Neural progenitor cell (in vitro differentiated cells): Measurements from ENCODE around the gene TBL2. TPM values are rescaled to one million over a fixed set of nuclear protein-coding genes. Genes with fewer than 3 reads are reported as not detected.

Source experiments
- DNase-seq: peaks from one replicate; pipeline ENCODE4 v3.0.0-alpha.2; 2016; ENCODE audit warnings: low spot score
- H2AFZ ChIP-seq: fragments of 200-600 bp; sonication (generic); replicated peaks from 2 replicates; pipeline ENCODE4 v1.6.1; 2016; ENCODE audit warnings: antibody characterized with exemption
- H3F3A ChIP-seq: fragments of 200-600 bp; sonication (generic); 2 replicates; pipeline ENCODE4 v1.6.1; 2016; ENCODE audit warnings: antibody characterized with exemption, low read depth
- H3K27ac ChIP-seq: fragments of 200-600 bp; sonication (generic); 2 replicates; pipeline ENCODE4 v1.5.1; 2016; ENCODE audit warnings: mild to moderate bottlenecking
- H3K27me3 ChIP-seq: fragments of 200-600 bp; sonication (generic); 2 replicates; pipeline ENCODE4 v1.6.1; 2016; ENCODE audit warnings: mild to moderate bottlenecking, moderate library complexity
- H3K36me3 ChIP-seq: fragments of 200-600 bp; sonication (generic); 2 replicates; pipeline ENCODE4 v1.5.1; 2016
- H3K4me1 ChIP-seq: fragments of 200-600 bp; sonication (generic); 2 replicates; pipeline ENCODE4 v1.6.1; 2016; ENCODE audit warnings: mixed run types
- H3K4me2 ChIP-seq: fragments of 200-600 bp; sonication (generic); 2 replicates; pipeline ENCODE4 v1.6.1; 2016
- H3K4me3 ChIP-seq: fragments of 200-600 bp; sonication (generic); 2 replicates; pipeline ENCODE4 v1.5.1; 2016
- H3K79me2 ChIP-seq: fragments of 200-600 bp; sonication (generic); 2 replicates; pipeline ENCODE4 v1.6.1; 2016; ENCODE audit warnings: low read depth
- H3K9ac ChIP-seq: fragments of 200-600 bp; sonication (generic); 2 replicates; pipeline ENCODE4 v1.6.1; 2016
- H3K9me3 ChIP-seq: fragments of 200-600 bp; sonication (generic); 2 replicates; pipeline ENCODE4 v1.5.1; 2016; ENCODE audit warnings: low read depth
- H4K20me1 ChIP-seq: fragments of 200-600 bp; sonication (generic); 2 replicates; pipeline ENCODE4 v1.6.1; 2016; ENCODE audit warnings: low read depth
- H3K27ac Mint-ChIP-seq: 3 replicates; pipeline ENCODE4 v1.8.0; 2021; ENCODE audit warnings: mixed read lengths
- H3K27me3 Mint-ChIP-seq: 2 replicates; pipeline ENCODE4 v1.8.0; 2022; ENCODE audit warnings: low read depth, mild to moderate bottlenecking, inconsistent platforms, moderate library complexity, mixed read lengths; ENCODE audit not compliant: insufficient read depth
- H3K36me3 Mint-ChIP-seq: 3 replicates; pipeline ENCODE4 v1.8.0; 2021; ENCODE audit warnings: mixed read lengths
- H3K4me1 Mint-ChIP-seq: 3 replicates; pipeline ENCODE4 v1.8.0; 2021; ENCODE audit warnings: mixed read lengths
- H3K4me3 Mint-ChIP-seq: 3 replicates; pipeline ENCODE4 v1.8.0; 2021; ENCODE audit warnings: mild to moderate bottlenecking, moderate library complexity, mixed read lengths
- H3K9me3 Mint-ChIP-seq: 3 replicates; pipeline ENCODE4 v1.8.0; 2020; ENCODE audit warnings: mixed read lengths
- CTCF ChIP-seq: fragments of 200-600 bp; sonication (generic); IDR thresholded peaks from 2 replicates; pipeline ENCODE4 v1.5.1; 2017; ENCODE audit warnings: antibody characterized with exemption, mild to moderate bottlenecking
- EZH2 ChIP-seq: fragments of 200-600 bp; sonication (generic); IDR thresholded peaks from 2 replicates; pipeline ENCODE4 v1.6.1; 2017; ENCODE audit warnings: antibody characterized with exemption, mild to moderate bottlenecking, moderate library complexity
- EZH2phosphoT487 ChIP-seq: fragments of 200-600 bp; sonication (generic); IDR thresholded peaks from 2 replicates; pipeline ENCODE4 v1.6.1; 2017; ENCODE audit warnings: antibody characterized with exemption
- total RNA-seq: library from RNA; depleted of rRNA; stranded (reverse); fragments of >200 nt; gene quantifications from 2 replicates; pipeline ENCODE4 v1.2.3, GENCODE V29; 2015; ENCODE audit warnings: low replicate concordance

The TBL2 gene
- total RNA-seq, 1 donor from 2014 or later = 29.0 TPM

- Histone ChIP-seq H3K9me3 (no peaks in the 10 kb centered on the region), H3K9ac (no peak overlapping the region), H3F3A (peaks cover 20% of the 10 kb centered on the region), H3K27me3 (peaks cover 2% of the 10 kb centered on the region), H3K36me3 (no peaks in the 10 kb centered on the region), H3K4me3 (no peak overlapping the region), H2AFZ (no peak overlapping the region), H3K4me1 (no peaks in the 10 kb centered on the region), H3K4me2 (no peak overlapping the region), H4K20me1 (peaks cover 9% of the 10 kb centered on the region), H3K79me2 (peaks cover 7% of the 10 kb centered on the region), H3K27ac (no peak overlapping the region)
- peaks cover 4% of the 10 kb centered on the region for H3K27me3 Mint-ChIP-seq
- H3K9me3 Mint-ChIP-seq = no peaks in the 10 kb centered on the region
- no peak for TF ChIP-seq EZH2
- no peak for TF ChIP-seq EZH2phosphoT487
- no peak for TF ChIP-seq CTCF
- H3K36me3 Mint-ChIP-seq = peaks cover 20% of the 10 kb centered on the region
- DNase-seq = no peak
- peaks cover 3% of the 10 kb centered on the region for H3K4me1 Mint-ChIP-seq
- no peak overlapping the region for H3K27ac Mint-ChIP-seq
- no peak overlapping the region for H3K4me3 Mint-ChIP-seq
Observed at GRCh38 chr7:73570977-73571376, 7.4 kb downstream of the TBL2 start.

- H3K4me2 ChIP-seq = no peak overlapping the region
- no peaks in the 10 kb centered on the region for H3K9me3 Mint-ChIP-seq
- peaks cover 20% of the 10 kb centered on the region for H3K36me3 Mint-ChIP-seq
Observed at GRCh38 chr7:73570521-73570920, 7.9 kb downstream of the TBL2 start.

GRCh38 chr7:73569042-73569608 lies 9.3 kb downstream of the TBL2 start:
- H3K27ac Mint-ChIP-seq = no peak overlapping the region

More at GRCh38 chr7:73570521-73570920, 7.9 kb downstream of the TBL2 start:
- peaks cover 4% of the 10 kb centered on the region for H4K20me1 ChIP-seq
- Mint-ChIP-seq H3K27ac (no peak overlapping the region), H3K4me3 (no peak overlapping the region), H3K27me3 (peaks cover 4% of the 10 kb centered on the region), H3K4me1 (peaks cover 3% of the 10 kb centered on the region)
- H2AFZ ChIP-seq = no peak overlapping the region
- no peaks in the 10 kb centered on the region for H3K36me3 ChIP-seq
- no peak overlapping the region for H3K27ac ChIP-seq
- H3F3A ChIP-seq = peaks cover 20% of the 10 kb centered on the region
- H3K9ac ChIP-seq = no peak overlapping the region
- H3K4me1 ChIP-seq = no peaks in the 10 kb centered on the region
- H3K79me2 ChIP-seq = peaks cover 2% of the 10 kb centered on the region
- no peaks in the 10 kb centered on the region for H3K9me3 ChIP-seq
- TF ChIP-seq EZH2phosphoT487 (no peak), EZH2 (no peak), CTCF (no peak)
- peaks cover 6% of the 10 kb centered on the region for H3K27me3 ChIP-seq
- no peak overlapping the region for H3K4me3 ChIP-seq
- no peak for DNase-seq

More at GRCh38 chr7:73569042-73569608, 9.3 kb downstream of the TBL2 start:
- TF ChIP-seq EZH2phosphoT487 (no peak), EZH2 (no peak), CTCF (no peak)
- no peak for DNase-seq
- H3K36me3 ChIP-seq = no peaks in the 10 kb centered on the region
- H3K4me1 ChIP-seq = no peaks in the 10 kb centered on the region
- H3K4me3 ChIP-seq = no peak overlapping the region
- no peak overlapping the region for H3K4me3 Mint-ChIP-seq
- H3F3A ChIP-seq = peaks cover 20% of the 10 kb centered on the region
- no peak overlapping the region for H3K9ac ChIP-seq
- H3K27me3 Mint-ChIP-seq = peaks cover 4% of the 10 kb centered on the region
- peaks cover 5% of the 10 kb centered on the region for H3K4me1 Mint-ChIP-seq
- H3K27me3 ChIP-seq = peaks cover 6% of the 10 kb centered on the region
- peaks cover 3% of the 10 kb centered on the region for H4K20me1 ChIP-seq
- peaks cover 16% of the 10 kb centered on the region for H3K36me3 Mint-ChIP-seq
- no peak overlapping the region for H2AFZ ChIP-seq
- H3K9me3 Mint-ChIP-seq = no peaks in the 10 kb centered on the region
- no peak overlapping the region for H3K4me2 ChIP-seq
- H3K79me2 ChIP-seq = no peaks in the 10 kb centered on the region
- H3K27ac ChIP-seq = no peak overlapping the region
- H3K9me3 ChIP-seq = no peaks in the 10 kb centered on the region
